GM23248 (cell line): ENCODE results near the gene PSMB10. TPM values are rescaled to one million over a fixed set of nuclear protein-coding genes. Genes with fewer than 3 reads are reported as not detected.

ENCODE experiments used
- DNase-seq: peaks from one replicate; pipeline ENCODE4 v3.0.0-alpha.2; 2015
- H2AFZ ChIP-seq: fragments of 200-600 bp; sonication (generic); 2 replicates; pipeline ENCODE4 v1.6.1; 2016; ENCODE audit warnings: antibody characterized with exemption
- H3F3A ChIP-seq: fragments of 200-600 bp; sonication (generic); 2 replicates; pipeline ENCODE4 v1.6.1; 2016; ENCODE audit warnings: mild to moderate bottlenecking, antibody characterized with exemption, mixed run types; ENCODE audit not compliant: insufficient read depth
- H3K27ac ChIP-seq: fragments of 200-600 bp; sonication (generic); 2 replicates; pipeline ENCODE4 v1.5.1; 2016; ENCODE audit warnings: mild to moderate bottlenecking
- H3K27me3 ChIP-seq: fragments of 200-600 bp; sonication (generic); replicated peaks from 2 replicates; pipeline ENCODE4 v1.6.1; 2016; ENCODE audit warnings: mild to moderate bottlenecking; ENCODE audit not compliant: insufficient read depth
- H3K36me3 ChIP-seq: fragments of 200-600 bp; sonication (generic); 2 replicates; pipeline ENCODE4 v1.6.1; 2016; ENCODE audit warnings: low read depth, mild to moderate bottlenecking
- H3K4me1 ChIP-seq: fragments of 200-600 bp; sonication (generic); 2 replicates; pipeline ENCODE4 v1.6.1; 2016; ENCODE audit warnings: mild to moderate bottlenecking; ENCODE audit not compliant: insufficient read depth
- H3K4me2 ChIP-seq: fragments of 200-600 bp; sonication (generic); one replicate; pipeline ENCODE4 v1.6.1; 2016; ENCODE audit warnings: mild to moderate bottlenecking; ENCODE audit not compliant: unreplicated experiment
- H3K4me3 ChIP-seq: fragments of 200-600 bp; sonication (generic); 2 replicates; pipeline ENCODE4 v1.5.1; 2016; ENCODE audit warnings: mild to moderate bottlenecking
- H3K79me2 ChIP-seq: fragments of 200-600 bp; sonication (generic); 2 replicates; pipeline ENCODE4 v1.6.1; 2016; ENCODE audit warnings: mild to moderate bottlenecking; ENCODE audit not compliant: insufficient read depth
- H3K9ac ChIP-seq: fragments of 200-600 bp; sonication (generic); 2 replicates; pipeline ENCODE4 v1.6.1; 2016; ENCODE audit warnings: mild to moderate bottlenecking
- H3K9me2 ChIP-seq: fragments of 200-600 bp; sonication (generic); 2 replicates; pipeline ENCODE4 v1.6.1; 2016; ENCODE audit warnings: mixed run types, mild to moderate bottlenecking, moderate library complexity; ENCODE audit not compliant: insufficient read depth
- H3K9me3 ChIP-seq: fragments of 200-600 bp; sonication (generic); one replicate; pipeline ENCODE4 v1.6.1; 2017; ENCODE audit warnings: low read depth
- H4K20me1 ChIP-seq: fragments of 200-600 bp; sonication (generic); 2 replicates; pipeline ENCODE4 v1.6.0; 2016; ENCODE audit not compliant: insufficient read depth
- EZH2 ChIP-seq: fragments of 200-600 bp; sonication (generic); IDR thresholded peaks from 2 replicates; pipeline ENCODE4 v1.6.1; 2018; ENCODE audit warnings: antibody characterized with exemption, mild to moderate bottlenecking; ENCODE audit not compliant: insufficient read depth, poor library complexity, severe bottlenecking
- EZH2phosphoT487 ChIP-seq: fragments of 200-600 bp; sonication (generic); IDR thresholded peaks from 2 replicates; pipeline ENCODE4 v1.6.1; 2018; ENCODE audit warnings: antibody characterized with exemption, moderate library complexity, mild to moderate bottlenecking, low read depth; ENCODE audit not compliant: insufficient read depth
- WGBS, 2 experiments: methylation state at CpG; one replicate each; pipeline ENCODE4 v1.1.6; 2015 to 2017; ENCODE audit warnings: low lambda C conversion rate in 2 of 2, low coverage in 1 of 2; ENCODE audit errors: missing lambda C conversion rate in 2 of 2; 5-methylcytosine and 5-hydroxymethylcytosine counted together
- in situ Hi-C: fragments of 300-500 bp; cut with MboI; formaldehyde crosslinking; loops from 2 replicates; pipeline ENCODE4 v1.15.0; 2020
- polyA plus RNA-seq: library from polyadenylated mRNA; unstranded; fragments of >200 nt; fragmentation: Nextera tagmentation; extraction: Ambion mirVana; gene quantifications from 2 replicates; pipeline ENCODE4 v1.2.1, GENCODE V29; 2016
- total RNA-seq: library from RNA; depleted of rRNA; stranded (reverse); fragments of >200 nt; shearing (Covaris generic); gene quantifications from 2 replicates; pipeline ENCODE4 v1.2.3, GENCODE V29; 2014

Gene PSMB10
- total and polyA plus RNA-seq, 2 experiments from 2014 or later, result 18.9 to 55.1 TPM

DNA sequence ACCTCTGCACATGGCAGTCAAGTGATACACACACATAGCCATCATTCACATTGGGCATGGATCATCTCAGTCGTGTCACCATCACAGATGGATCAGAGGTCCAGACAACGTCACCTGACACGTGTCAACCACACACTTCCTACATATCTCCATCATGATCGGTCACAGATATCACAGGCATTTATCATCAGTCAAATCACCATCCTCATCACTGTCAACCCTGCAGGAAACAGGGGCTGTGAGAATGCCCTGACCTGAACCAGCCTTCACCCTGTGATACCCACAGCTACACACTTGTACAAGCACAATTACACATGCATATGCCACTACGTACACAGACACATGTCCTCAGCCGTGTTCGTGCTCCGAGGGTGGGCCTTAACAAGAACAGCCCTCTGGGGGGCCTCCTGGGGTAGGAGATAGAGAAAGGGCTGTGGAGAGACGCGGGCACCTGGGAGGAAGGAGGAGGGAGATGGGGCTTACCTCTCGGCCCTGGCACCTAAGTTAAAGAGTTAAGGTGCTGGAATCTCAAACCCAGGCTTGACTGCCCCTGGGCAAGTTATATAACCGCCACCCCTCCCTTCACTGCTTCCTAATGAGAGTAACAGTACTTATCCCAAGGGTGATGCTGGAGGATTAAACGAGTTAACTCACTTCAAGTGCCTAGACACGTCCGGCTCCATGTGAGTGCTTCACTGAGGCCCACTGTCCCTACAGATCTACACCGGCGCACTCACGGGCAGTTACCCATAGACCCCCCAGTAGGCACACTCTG is 30.7 kb upstream of the PSMB10 start:
- H3K9ac ChIP-seq, result peak overlapping the region; percentile 98
- H2AFZ ChIP-seq, result no peak overlapping the region
- H3K9me3 ChIP-seq, result no peaks in the 10 kb centered on the region
- H3K27ac ChIP-seq, result peak overlapping the region; percentile 80
- H3K79me2 ChIP-seq, result peaks cover 57% of the 10 kb centered on the region
- peak; percentile 59 for DNase-seq
- H3K4me2 ChIP-seq, result peak overlapping the region; percentile 99
- H3K4me3 ChIP-seq, result peak overlapping the region; percentile 94
- WGBS, 2 experiments, result 0 to 2% methylated on average over 18 of the region's 18 CpGs
- H3K9me2 ChIP-seq, result no peaks in the 10 kb centered on the region
- H3F3A ChIP-seq, result peaks cover 4% of the 10 kb centered on the region; the same call in 1 of the 2 replicates
- in situ Hi-C loops, result no loop called here
- H3K27me3 ChIP-seq, result no peaks in the 10 kb centered on the region
- no peak for TF ChIP-seq EZH2phosphoT487
- TF ChIP-seq EZH2, result no peak
- H3K36me3 ChIP-seq, result peaks cover 8% of the 10 kb centered on the region
- H3K4me1 ChIP-seq, result peaks cover 18% of the 10 kb centered on the region
- 0 out of 2 replicates have a peak, but pooled peaks cover 3% of the 10 kb centered on the region for H4K20me1 ChIP-seq

DNA sequence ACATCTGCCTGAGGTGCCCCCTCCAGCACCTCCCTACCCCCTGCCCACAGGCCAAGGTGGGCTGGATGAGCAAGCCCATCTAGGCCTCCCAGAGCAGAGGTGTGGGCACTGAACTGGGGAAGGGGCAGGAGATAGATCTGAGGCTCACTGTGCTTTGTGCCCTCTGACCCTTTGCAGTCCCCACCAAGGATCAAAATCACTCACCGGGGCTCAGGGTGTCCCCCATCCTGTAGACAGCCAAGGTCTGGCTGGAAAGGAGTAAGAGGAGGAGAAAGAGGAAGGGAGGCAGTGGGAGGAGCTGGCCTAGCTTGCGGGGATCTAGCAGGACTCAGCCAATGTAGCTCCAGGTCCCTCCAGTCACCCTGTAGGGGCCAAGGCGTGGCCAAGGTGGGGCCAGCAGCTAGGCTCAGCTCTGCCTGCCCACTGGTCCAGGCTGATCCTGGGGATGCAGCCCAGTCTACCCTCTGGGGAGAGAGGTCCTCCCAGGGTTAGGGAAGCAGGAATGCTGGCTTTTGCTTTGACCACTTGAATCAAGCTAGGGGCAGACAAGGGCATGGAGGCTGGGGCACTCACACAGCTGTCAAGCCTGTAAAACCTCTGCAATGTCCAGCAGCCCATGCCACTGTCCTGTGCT is 30.0 kb upstream of the PSMB10 start:
- peaks cover 64% of the 10 kb centered on the region for H3K79me2 ChIP-seq
- peak overlapping the region; percentile 80 for H3K27ac ChIP-seq
- 0 out of 2 replicates have a peak, but pooled peaks cover 3% of the 10 kb centered on the region for H4K20me1 ChIP-seq
- H3K4me1 ChIP-seq, result peaks cover 18% of the 10 kb centered on the region
- H3K4me2 ChIP-seq, result peak overlapping the region; percentile 99
- TF ChIP-seq EZH2, result no peak
- TF ChIP-seq EZH2phosphoT487, result no peak
- no peaks in the 10 kb centered on the region for H3K27me3 ChIP-seq
- peaks cover 4% of the 10 kb centered on the region; the same call in 1 of the 2 replicates for H3F3A ChIP-seq
- H3K9ac ChIP-seq, result peak overlapping the region; percentile 98
- DNase-seq, result peak; percentile 61
- WGBS, 2 experiments, result 24 to 30% methylated on average over 3 of the region's 3 CpGs
- peak overlapping the region; percentile 94 for H3K4me3 ChIP-seq
- peaks cover 15% of the 10 kb centered on the region for H3K36me3 ChIP-seq
- H2AFZ ChIP-seq, result no peak overlapping the region
- in situ Hi-C loops, result no loop called here
- H3K9me2 ChIP-seq, result no peaks in the 10 kb centered on the region
- no peaks in the 10 kb centered on the region for H3K9me3 ChIP-seq

DNA sequence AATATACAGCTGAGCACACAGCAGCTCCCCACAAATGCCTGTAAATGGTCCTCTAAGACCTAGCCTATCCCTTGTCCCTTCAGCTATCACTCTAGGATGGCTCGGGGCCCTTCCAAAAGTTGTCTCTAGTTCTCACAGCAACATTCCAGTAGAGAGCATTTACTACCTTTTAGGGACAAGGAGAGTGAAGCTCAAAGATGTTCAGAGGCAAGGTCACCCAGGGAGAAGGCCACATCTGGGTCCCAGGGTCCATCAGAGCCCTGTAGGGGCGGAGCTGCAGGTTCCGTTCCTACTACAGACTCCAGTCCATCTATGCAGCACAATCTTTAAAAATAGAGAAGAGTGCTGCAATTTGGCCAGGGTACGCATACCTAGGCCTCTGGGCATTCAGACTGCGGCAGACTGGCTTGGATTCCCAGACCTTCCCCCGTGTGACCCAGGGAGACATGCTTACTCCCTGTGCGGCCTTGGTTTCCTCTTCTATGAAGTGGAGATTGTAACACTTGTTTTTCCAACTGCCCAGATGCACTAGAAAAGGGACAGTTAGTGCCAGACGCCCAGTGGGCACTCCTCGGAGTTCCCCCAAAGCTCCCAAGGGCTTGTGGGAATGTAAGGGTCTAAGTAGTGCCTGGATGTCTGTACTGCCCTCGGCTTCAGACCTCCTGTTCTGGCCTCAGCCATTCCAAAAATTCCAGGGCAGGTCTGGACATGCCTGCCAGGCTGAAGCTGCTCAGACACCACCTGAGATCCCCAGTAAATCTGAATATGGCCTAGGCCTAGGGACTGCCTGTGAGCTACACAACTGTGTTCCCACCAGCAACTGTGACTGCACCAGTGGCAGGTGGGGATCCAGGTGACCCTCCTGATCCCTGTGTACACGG is 29.3 kb upstream of the PSMB10 start:
- no peak overlapping the region for H2AFZ ChIP-seq
- in situ Hi-C loops, result no loop called here

More for the DNA sequence above, 29.3 kb upstream of the PSMB10 start:
- WGBS, 2 experiments, result 67 to 70% methylated on average over 11 of the region's 11 CpGs
- Histone ChIP-seq H3K27ac (peak overlapping the region; percentile 80), H3K79me2 (peaks cover 72% of the 10 kb centered on the region), H3K9ac (peak overlapping the region; percentile 98), H3K4me2 (peak overlapping the region; percentile 99), H3K9me2 (no peaks in the 10 kb centered on the region), H3K4me1 (peaks cover 18% of the 10 kb centered on the region), H3K4me3 (peak overlapping the region; percentile 94), H3K27me3 (no peaks in the 10 kb centered on the region), H3F3A (peaks cover 8% of the 10 kb centered on the region), H3K9me3 (no peaks in the 10 kb centered on the region), H4K20me1 (0 out of 2 replicates have a peak, but pooled peaks cover 3% of the 10 kb centered on the region), H3K36me3 (peaks cover 23% of the 10 kb centered on the region)
- DNase-seq, result no peak
- TF ChIP-seq EZH2phosphoT487 (no peak), EZH2 (no peak)
